Measurements from ENCODE around the gene PKD2L1.

- no peak for TF ChIP-seq POLR2A (IDR thresholded peaks at IDR 0.05; ENCODE audit: low read length)
- TF ChIP-seq GATA1 (IDR thresholded peaks at IDR 0.05; ENCODE audit: low read depth, low read length) = no peak
These were observed 9.2 kb upstream of the PKD2L1 start for GRCh38 chr10:100339236-100339635.
